GM12891 (cell line): ENCODE results near the gene STXBP4.

Source experiments
- PAX5 ChIP-seq: IDR thresholded peaks from 2 replicates; pipeline ENCODE4 v1.6.1; 2011; ENCODE audit warnings: low read length, moderate library complexity, mild to moderate bottlenecking; ENCODE audit not compliant: insufficient read depth, severe bottlenecking
- POLR2A ChIP-seq: IDR thresholded peaks from 2 replicates; pipeline ENCODE4 v1.6.1; 2011; ENCODE audit warnings: low read depth, low read length, control low read depth
- POLR2AphosphoS5 ChIP-seq: IDR thresholded peaks from 2 replicates; pipeline ENCODE4 v1.6.1; 2011; ENCODE audit warnings: low read depth, low read length, control low read depth
- SPI1 ChIP-seq: IDR thresholded peaks from 2 replicates; pipeline ENCODE4 v1.6.1; 2011; ENCODE audit warnings: low read depth, low read length, control low read depth
- TAF1 ChIP-seq: IDR thresholded peaks from 2 replicates; pipeline ENCODE4 v1.6.1; 2011; ENCODE audit warnings: low read depth, low read length, control low read depth

- TF ChIP-seq TAF1 (no peak), SPI1 (no peak), POLR2A (no peak), POLR2AphosphoS5 (no peak), PAX5 (no peak)
Observed at GRCh38 chr17:55155856-55156560, 187.4 kb downstream of the STXBP4 start.
